HepG2 (cell line): ENCODE data around the gene ICE2. TPM values are rescaled to one million over a fixed set of nuclear protein-coding genes. Genes with fewer than 3 reads are reported as not detected.
A peak's percentile ranks its signal among the peaks of the same experiment; 100 is the strongest.

Experiments used
- HMGA1 ChIP-seq: sonication (generic); formaldehyde crosslinking; conservative IDR thresholded peaks from 2 replicates; pipeline ENCODE4 v1.4.0; 2020; ENCODE audit warnings: missing genetic modification reagents
- RBFOX2 ChIP-seq: fragments of 200-400 bp; formaldehyde crosslinking; IDR thresholded peaks from 2 replicates; pipeline ENCODE4 v1.6.1; 2017; ENCODE audit warnings: low read depth, mild to moderate bottlenecking, low read length
- SOX13 ChIP-seq, 3 experiments: fragments of 450-650 bp in 1 of 3; sonication (generic) in 1 of 3; formaldehyde crosslinking in 1 of 3; IDR thresholded peaks in 2 of 3; conservative IDR thresholded peaks in 1 of 3; 2 replicates each; pipeline versions ENCODE4 v1.5.0 to v1.6.1; 2016 to 2020; ENCODE audit warnings: antibody characterized with exemption in 1 of 3, mild to moderate bottlenecking in 1 of 3, missing compliant biosample characterization in 1 of 3, missing genetic modification reagents in 1 of 3, moderate library complexity in 1 of 3
- polyA plus RNA-seq, 8 experiments: library from polyadenylated mRNA; depleted of rRNA in 3 of 8; stranded (reverse) in 7 of 8; unstranded in 1 of 8; fragments of >200 nt; fragmentation: Illumina TruSeq in 4 of 8; extraction: Trizol in 4 of 8; gene quantifications; 2 replicates each; pipeline versions ENCODE4 v1.2.1 to v1.2.3, GENCODE V29; 2011 to 2016; ENCODE audit warnings: low read depth in 4 of 8, missing spikeins in 1 of 8, mixed read lengths in 1 of 8; ENCODE audit not compliant: insufficient read depth in 1 of 8
- total RNA-seq, 5 experiments: library from RNA; depleted of rRNA; stranded (reverse); fragments of >200 nt; fragmentation: Illumina TruSeq; extraction: Trizol; gene quantifications; 2 replicates each; pipeline ENCODE4 v1.2.3, GENCODE V29; 2016; ENCODE audit warnings: low read depth in 1 of 5
- TF ChIP-seq, protein P1 (sequence below): sonication (generic); formaldehyde crosslinking; IDR thresholded peaks from 2 replicates; pipeline ENCODE4 v1.5.0; 2020; ENCODE audit warnings: mild to moderate bottlenecking, missing genetic modification reagents, borderline replicate concordance
- TF ChIP-seq, protein P2 (sequence below): sonication (generic); formaldehyde crosslinking; IDR thresholded peaks from 2 replicates; pipeline ENCODE4 v1.5.0; 2020; ENCODE audit warnings: mild to moderate bottlenecking, missing genetic modification reagents

Gene ICE2
- total and polyA plus RNA-seq, 2 of the 13 experiments (the other 11 are each of a cell fraction or from before 2014, with no cell fraction given), result 24.8 to 26.4 TPM

DNA sequence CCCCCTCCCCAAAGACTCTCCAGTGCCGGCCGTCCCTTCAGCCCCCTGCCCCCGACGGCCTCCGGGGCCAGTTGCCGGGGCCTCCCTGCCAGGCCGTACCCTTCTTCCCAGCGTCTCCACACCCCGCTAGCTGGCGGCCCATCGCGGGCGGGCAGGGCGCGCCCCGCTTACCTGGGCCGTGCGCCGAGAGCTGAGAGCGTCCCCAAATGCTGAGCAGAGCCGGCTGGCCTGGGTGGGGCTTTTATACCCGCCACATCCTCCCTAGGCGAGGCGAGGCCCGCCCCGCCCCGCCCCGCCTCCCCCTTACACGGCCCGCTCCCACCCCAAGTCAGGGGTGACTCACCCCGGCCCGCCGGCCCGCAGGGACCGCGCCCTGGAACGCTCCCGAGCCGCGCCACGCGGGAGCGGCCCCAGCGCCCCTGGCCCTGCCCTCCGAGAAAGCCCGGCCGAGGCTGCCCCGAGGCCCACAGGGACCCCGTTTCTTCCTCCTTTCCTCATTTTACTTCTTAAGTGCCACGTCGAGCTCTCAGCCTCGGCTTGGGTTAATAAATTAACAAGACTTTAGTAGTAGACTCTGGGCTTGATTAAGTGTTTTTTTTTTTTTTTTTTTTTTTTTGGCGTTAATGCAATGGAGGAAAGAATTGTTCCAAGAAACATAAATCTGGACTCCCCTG lies 81.0 kb downstream of the ICE2 start, which contains the start of gene ANXA2 (continued):
- TF ChIP-seq, protein P1, sequence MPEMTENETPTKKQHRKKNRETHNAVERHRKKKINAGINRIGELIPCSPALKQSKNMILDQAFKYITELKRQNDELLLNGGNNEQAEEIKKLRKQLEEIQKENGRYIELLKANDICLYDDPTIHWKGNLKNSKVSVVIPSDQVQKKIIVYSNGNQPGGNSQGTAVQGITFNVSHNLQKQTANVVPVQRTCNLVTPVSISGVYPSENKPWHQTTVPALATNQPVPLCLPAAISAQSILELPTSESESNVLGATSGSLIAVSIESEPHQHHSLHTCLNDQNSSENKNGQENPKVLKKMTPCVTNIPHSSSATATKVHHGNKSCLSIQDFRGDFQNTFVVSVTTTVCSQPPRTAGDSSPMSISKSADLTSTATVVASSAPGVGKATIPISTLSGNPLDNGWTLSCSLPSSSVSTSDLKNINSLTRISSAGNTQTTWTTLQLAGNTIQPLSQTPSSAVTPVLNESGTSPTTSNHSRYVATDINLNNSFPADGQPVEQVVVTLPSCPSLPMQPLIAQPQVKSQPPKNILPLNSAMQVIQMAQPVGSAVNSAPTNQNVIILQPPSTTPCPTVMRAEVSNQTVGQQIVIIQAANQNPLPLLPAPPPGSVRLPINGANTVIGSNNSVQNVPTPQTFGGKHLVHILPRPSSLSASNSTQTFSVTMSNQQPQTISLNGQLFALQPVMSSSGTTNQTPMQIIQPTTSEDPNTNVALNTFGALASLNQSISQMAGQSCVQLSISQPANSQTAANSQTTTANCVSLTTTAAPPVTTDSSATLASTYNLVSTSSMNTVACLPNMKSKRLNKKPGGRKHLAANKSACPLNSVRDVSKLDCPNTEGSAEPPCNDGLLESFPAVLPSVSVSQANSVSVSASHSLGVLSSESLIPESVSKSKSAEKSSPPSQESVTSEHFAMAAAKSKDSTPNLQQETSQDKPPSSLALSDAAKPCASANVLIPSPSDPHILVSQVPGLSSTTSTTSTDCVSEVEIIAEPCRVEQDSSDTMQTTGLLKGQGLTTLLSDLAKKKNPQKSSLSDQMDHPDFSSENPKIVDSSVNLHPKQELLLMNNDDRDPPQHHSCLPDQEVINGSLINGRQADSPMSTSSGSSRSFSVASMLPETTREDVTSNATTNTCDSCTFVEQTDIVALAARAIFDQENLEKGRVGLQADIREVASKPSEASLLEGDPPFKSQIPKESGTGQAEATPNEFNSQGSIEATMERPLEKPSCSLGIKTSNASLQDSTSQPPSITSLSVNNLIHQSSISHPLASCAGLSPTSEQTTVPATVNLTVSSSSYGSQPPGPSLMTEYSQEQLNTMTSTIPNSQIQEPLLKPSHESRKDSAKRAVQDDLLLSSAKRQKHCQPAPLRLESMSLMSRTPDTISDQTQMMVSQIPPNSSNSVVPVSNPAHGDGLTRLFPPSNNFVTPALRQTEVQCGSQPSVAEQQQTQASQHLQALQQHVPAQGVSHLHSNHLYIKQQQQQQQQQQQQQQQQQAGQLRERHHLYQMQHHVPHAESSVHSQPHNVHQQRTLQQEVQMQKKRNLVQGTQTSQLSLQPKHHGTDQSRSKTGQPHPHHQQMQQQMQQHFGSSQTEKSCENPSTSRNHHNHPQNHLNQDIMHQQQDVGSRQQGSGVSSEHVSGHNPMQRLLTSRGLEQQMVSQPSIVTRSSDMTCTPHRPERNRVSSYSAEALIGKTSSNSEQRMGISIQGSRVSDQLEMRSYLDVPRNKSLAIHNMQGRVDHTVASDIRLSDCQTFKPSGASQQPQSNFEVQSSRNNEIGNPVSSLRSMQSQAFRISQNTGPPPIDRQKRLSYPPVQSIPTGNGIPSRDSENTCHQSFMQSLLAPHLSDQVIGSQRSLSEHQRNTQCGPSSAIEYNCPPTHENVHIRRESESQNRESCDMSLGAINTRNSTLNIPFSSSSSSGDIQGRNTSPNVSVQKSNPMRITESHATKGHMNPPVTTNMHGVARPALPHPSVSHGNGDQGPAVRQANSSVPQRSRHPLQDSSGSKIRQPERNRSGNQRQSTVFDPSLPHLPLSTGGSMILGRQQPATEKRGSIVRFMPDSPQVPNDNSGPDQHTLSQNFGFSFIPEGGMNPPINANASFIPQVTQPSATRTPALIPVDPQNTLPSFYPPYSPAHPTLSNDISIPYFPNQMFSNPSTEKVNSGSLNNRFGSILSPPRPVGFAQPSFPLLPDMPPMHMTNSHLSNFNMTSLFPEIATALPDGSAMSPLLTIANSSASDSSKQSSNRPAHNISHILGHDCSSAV (CRISPR knock-in tag), result no peak
- TF ChIP-seq RBFOX2 (0 out of 2 replicates have a peak, but pooled peaks have one; percentile 38), SOX13 (IDR thresholded peaks at IDR 0.05) (no peak), SOX13 (CRISPR knock-in tag; conservative IDR thresholded peaks at IDR 0.05 in 1 of 2, IDR thresholded peaks at IDR 0.05 in 1 of 2) (no peak), HMGA1 (no peak)
- TF ChIP-seq, protein P2, sequence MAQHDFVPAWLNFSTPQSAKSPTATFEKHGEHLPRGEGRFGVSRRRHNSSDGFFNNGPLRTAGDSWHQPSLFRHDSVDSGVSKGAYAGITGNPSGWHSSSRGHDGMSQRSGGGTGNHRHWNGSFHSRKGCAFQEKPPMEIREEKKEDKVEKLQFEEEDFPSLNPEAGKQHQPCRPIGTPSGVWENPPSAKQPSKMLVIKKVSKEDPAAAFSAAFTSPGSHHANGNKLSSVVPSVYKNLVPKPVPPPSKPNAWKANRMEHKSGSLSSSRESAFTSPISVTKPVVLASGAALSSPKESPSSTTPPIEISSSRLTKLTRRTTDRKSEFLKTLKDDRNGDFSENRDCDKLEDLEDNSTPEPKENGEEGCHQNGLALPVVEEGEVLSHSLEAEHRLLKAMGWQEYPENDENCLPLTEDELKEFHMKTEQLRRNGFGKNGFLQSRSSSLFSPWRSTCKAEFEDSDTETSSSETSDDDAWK (CRISPR knock-in tag), result no peak
- TF ChIP-seq, all 625 proteins: peak for 3
